GM19351 (cell line): Measurements from ENCODE around the gene CHPF2.

Experiments
- ATAC-seq: cut with Tn5 transposase; IDR thresholded peaks from one replicate; pipeline ENCODE4 v1.9.1; 2021; ENCODE audit warnings: mild to moderate bottlenecking, moderate library complexity; ENCODE audit not compliant: unreplicated experiment

CHPF2 gene, protein sequence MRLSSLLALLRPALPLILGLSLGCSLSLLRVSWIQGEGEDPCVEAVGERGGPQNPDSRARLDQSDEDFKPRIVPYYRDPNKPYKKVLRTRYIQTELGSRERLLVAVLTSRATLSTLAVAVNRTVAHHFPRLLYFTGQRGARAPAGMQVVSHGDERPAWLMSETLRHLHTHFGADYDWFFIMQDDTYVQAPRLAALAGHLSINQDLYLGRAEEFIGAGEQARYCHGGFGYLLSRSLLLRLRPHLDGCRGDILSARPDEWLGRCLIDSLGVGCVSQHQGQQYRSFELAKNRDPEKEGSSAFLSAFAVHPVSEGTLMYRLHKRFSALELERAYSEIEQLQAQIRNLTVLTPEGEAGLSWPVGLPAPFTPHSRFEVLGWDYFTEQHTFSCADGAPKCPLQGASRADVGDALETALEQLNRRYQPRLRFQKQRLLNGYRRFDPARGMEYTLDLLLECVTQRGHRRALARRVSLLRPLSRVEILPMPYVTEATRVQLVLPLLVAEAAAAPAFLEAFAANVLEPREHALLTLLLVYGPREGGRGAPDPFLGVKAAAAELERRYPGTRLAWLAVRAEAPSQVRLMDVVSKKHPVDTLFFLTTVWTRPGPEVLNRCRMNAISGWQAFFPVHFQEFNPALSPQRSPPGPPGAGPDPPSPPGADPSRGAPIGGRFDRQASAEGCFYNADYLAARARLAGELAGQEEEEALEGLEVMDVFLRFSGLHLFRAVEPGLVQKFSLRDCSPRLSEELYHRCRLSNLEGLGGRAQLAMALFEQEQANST

DNA sequence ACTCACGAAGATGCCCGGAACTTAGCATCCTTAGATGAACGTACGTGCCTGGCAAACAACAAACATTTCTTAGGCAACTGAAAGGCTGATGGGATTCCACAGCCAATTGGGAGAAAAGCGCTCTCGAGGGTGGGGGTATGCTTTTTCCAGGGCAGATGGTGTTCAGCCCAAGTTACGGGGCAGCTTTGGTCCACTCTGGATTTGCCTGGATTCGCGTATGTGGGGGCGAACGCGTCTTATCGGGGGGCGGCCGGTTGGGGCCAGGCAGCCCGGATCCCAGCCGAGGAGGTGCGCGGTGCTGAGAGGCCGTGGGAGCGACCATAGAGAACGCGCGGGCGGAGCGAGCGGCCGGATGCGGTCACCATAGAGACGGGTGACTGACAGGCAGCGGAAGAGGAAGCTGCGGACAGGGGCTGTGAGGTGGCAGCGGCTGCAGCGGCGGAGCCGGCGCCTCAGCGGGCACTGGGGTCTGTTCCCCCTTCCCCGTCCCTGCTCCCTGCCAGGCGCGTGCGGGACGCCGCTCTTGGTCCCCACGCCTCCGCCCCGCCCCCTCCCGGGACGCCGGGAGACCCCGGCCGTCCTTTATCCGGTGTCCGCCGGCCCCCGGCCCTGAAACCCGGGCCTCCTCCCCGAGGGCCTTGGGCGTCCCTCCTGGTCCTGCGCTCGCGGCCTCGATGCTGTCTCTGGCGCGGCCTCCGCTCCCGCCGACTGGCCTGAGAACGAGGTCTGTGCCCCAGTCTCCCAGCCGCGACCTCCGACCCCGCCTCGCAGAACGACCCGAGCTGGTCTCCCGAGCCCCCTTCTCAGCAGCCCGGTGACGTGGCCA, at the start of gene CHPF2:
Gene CHPF2 (plus strand): TSS at position 393 of the 826 bp plus-strand sequence. CDS start 1,529 bp downstream, outside the sequence.
- peak; percentile 97 for ATAC-seq

DNA sequence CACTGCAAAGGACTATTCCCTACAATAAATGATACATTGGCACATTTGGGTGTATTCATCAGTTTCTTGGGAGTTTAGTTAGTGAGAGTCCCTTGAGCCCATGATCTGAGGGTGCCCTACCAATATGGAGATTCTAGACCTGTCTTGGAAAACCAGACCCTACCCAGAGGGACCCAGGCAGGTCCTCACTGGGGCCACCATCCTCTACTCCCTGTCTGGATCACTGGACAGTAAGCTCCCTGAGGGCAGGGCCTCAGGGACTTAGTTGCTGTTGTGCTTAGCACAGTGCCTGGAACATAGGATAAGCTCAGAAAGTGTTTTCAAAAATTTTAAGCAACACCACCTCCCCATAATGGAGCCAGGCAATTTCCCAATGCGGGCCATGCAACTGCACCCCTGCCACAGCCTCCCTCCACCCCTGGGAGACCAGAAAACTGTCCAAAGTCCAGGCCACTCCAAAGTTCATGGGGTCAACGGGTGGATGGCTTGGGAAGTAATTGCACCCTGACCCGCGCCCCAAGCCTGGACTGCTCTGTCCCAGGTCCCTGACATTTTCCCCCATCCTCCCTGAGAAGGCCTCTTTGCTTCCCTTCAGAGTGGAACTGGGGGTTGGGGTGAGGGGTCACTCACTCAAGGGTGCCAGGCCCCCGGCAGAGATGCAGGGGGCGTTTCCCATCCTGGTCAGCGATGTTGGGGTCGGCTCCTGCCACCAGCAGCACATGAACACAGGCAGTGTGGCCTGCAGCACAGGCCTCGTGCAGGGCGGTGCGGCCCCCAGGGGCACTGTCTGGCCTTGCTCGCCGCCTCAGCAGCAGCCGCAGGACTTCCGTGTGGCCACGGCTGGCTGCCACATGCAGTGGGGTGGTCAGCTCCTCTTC, 46.3 kb upstream of the CHPF2 start:
- ATAC-seq: no peak

DNA sequence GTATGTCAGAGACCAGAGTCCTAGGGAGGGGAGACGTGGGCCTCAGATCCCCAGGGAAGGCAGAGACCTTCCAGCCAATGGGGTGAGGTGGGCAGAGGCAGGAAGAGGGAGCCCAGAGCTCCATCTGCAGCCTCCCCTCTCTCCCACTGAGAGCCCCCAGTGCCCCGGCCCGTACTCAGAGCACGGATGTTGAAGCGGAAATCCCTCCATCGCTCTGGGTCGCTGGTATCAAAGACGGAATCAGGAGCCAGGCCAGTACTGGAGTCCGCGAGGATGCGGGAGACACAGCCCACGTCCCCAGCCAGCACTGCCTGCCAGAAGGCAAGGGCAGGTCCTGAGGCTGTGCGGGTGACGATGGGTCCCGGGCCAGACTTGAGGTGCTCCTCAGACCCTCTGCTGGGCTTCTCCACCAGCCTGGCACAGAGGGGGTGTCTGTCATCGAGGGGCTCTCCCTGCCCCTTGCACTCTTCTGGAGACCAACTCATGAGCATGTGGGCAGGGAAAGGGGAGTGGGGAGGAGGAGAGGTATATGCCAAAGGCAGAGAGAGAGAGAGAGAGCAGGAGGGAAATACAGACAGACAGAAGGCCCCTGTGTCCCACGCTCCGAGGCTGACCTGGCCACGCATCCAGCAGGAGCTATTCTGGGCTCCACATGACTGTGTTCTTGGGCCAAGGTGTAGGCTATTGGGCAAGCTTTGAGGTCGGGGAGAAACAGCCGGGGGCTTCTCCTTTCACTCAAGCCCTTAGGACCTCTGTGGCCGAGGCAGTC, 45.5 kb upstream of the CHPF2 start, which contains the start of gene ASB10:
Gene ASB10 (minus strand): TSS at position 611 of the 769 bp plus-strand sequence. CDS start 120 bp downstream, at position 491.
- no peak for ATAC-seq

DNA sequence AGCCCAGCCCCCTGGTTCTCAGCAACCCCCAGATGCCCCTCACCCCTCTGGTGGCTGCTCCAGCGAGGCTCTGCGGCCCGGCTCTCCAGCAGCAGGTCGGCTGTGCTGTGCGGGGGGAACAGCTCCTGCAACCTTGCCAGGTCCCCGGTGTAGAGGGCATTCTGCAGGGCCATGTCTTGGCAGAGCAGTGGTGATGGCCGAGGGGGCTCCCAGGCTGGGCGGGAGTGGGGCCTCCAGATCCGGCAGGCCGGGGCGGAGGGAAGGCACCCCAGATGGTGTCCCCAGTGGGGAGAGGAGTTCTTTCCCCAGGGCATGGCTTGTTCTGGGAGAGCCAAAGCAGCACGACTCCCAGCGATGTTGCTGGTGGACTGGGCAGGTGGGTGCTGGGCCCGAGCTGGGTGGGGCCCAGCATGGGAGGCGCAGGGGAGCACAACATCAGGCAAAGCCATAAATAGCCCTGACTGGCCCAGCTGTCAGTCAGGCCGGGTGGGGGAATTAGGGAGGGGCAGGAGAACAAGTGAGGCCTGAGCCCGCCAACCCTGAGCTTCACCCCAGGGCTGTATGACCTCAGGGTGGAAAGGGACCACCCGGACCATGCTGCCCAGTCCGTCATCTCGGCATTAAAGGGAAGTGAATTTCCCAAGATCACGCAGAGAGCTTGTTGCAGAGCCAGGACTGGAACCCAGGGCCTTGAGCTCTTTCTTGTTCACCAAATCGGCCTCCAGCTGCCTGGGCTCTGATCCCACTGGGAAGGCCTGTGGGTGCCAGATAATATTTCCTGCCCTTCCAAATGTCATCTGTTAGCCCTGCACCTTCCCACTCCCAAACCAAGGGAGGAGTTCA, 44.7 kb upstream of the CHPF2 start:
- ATAC-seq: no peak

DNA sequence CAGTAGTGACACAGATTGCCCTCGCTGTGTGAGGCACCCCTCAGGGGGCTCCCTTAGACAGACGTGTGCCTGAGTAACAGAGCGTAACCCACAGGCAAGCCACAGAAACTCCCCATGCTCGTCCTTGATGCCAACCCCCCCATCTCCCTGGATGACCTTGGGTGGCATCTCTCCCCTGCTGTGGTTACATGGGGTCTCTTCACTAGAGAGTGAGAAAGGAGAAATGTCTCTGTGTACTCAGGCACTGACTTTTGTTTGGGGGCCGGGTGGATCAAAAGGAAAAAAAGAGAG, 44.1 kb upstream of the CHPF2 start:
- no peak for ATAC-seq

DNA sequence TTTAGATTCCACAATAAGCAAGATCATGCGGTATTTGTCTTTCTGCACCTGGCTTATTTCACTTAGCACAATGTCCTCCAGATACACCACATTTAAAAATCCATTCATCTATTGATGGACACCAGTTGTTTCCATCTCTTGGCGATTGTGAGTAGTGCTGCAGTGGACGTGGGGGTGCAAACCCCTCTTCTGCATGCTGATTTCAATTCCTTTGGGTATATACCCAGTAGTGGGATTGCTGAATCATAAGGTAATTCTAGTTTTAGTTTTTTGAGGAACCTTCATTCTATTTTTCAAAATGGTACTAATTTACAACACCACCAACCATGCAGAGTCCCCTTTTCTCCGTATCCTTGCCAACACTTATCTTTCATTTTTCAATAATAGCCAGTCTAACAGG, 43.2 kb upstream of the CHPF2 start:
- no peak for ATAC-seq

DNA sequence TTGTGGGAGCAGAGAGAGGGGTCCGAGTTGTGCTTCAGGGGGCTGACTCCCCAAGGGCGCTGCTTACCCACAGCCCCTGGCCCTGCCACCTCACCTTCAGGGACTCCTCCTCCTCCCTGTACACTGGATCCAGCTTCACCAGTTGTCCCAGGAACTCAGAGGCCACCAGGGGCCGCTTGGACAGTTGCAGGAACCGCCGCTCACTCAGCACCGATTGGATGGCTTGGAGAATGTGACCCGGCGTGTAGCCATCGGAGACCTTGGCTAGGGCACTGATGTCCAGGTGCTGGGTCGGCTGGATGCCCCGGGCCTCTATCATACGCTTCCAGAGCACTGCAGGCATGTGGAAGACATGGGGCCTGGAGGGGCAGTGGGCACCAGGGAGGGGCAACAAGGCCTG, 40.7 kb upstream of the CHPF2 start:
- ATAC-seq: no peak

DNA sequence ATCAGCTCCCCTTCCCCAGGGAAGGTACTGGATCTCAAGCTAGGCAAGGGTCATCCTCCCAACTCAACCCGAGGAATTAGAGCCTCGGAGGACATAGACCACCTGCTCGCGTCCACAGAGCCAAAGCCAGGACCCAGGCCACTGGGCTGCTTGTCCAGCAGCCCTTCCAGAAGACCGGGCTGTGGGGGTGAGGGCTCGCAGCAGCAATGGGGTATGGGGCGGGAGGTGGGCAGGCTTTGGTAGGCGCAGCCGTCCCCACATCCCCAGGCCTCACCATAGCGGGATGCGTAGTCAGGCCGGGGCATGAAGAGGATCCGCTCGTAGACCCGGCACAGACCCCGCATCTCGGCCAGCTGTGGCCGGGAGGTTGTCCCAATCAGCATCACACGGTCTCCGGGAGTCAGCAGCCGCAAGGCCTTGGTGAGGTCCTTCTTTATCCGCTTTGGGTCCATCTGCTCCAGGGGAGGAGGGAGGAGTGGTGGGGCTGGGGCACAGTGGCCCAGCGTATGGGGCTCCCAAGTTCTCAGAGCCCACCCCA, 40.2 kb upstream of the CHPF2 start:
- no peak for ATAC-seq

DNA sequence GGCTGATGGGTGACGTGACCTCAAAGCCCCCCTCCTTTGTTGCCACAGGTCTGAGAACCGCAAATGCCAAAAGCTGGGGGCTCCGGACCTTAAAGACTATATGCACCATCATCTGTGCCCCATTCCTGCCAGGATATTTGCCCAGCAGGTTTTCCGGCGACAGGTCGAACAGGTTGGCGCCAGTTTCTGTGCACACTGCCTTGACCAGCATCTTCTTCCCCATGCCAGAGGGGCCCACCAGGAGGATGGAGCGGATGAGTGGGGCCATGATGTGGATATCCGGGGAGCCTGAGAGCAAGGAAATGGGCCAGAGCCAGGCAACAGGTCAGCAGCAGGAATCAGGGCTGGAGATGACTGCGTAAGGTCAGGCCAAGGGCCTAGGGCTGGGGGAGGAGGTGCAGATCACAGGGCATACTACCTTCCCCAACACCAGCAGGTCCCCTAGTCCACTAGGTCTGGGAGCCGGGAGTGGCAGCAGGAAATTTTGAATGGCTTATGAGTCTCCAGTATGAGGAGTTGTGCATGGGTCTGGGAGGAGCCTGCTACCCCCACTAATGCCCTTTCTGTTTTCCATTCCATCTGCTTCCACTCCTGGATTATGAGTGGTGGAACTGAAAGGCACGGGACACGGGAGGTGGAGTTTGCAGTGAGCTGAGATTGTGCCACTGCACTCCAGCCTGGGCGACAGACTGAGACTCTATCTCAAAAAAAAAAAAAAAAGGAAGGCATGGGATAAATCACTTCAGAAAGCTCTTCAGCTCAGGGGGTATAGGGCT, 38.9 kb upstream of the CHPF2 start:
- ATAC-seq: no peak

DNA sequence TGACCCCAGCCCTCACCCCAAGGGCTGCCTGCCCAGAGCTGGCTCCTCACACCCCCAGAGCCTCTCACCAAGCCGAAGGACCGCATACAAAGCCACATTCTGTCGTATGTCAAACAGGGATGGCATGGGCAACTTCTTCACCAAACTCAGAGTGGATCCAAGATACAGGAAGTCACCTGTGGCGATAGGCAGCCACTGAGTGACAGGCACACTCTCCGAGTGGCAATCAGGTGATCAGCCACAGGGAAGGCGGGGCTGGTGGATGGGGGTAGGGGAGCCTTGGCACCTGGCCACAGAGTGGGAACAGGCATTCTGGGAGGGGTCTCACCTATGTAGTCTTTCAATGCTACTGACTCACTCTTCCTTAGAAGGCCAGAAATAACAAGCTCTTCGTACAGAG, 38.1 kb upstream of the CHPF2 start:
- ATAC-seq: no peak

DNA sequence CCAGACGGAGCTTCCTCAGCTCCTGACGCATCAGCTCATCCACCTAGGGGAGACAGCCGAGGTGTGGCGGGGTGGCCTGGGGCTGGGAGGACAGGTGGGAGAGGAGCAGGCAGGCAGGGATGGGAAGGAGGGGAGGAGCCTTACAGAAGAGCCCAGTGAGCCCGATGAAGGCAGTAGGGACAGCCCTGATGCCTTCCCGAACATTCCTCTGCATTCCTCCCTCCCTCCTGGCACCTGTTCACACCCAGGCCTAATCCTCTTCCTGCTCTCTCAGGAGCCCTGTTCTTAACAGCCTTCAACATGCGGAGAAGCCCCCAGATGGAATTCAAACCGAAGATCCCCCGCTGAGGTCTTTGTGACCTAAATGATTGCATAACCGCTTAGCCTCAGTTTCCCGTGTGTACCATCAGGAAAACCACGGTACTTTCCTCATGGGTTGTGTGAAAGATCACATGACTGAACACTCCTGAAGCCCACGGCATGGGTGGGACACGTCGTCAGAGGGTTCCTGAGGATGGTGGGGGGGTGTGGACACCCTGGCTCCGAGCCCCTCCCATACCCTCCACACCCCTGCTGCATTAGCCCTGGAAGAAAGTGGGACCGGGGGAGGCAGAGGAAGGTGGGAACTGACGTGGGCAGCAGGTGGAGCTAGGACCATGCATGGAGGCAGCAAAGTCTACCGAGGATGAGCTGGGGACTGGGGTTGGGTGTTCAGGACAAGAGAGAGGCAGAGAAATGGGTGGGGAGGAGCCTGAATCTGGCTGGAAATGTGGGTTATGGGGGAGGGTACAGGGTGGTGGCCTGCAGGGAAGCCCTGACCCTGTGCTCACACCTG, 36.5 kb upstream of the CHPF2 start:
- ATAC-seq: no peak

DNA sequence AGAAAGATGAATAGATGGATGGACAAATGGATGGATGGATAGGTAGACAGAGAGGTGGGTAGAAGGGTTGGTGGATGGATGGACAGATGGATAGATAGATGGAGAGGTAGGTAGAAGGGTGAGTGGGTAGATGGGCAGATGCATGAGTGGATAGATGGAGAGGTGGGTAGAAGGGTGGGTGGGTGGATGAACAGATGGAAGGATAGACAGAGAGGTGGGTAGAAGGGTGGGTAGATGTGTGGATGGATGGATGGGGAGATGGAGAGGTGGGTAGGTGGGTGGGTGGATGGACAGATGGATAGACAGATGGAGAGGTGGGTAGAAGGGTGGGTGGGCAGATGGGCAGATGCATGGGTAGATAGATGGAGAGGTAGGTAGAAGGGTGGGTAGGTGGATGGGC, 34.4 kb upstream of the CHPF2 start:
- no peak for ATAC-seq

DNA sequence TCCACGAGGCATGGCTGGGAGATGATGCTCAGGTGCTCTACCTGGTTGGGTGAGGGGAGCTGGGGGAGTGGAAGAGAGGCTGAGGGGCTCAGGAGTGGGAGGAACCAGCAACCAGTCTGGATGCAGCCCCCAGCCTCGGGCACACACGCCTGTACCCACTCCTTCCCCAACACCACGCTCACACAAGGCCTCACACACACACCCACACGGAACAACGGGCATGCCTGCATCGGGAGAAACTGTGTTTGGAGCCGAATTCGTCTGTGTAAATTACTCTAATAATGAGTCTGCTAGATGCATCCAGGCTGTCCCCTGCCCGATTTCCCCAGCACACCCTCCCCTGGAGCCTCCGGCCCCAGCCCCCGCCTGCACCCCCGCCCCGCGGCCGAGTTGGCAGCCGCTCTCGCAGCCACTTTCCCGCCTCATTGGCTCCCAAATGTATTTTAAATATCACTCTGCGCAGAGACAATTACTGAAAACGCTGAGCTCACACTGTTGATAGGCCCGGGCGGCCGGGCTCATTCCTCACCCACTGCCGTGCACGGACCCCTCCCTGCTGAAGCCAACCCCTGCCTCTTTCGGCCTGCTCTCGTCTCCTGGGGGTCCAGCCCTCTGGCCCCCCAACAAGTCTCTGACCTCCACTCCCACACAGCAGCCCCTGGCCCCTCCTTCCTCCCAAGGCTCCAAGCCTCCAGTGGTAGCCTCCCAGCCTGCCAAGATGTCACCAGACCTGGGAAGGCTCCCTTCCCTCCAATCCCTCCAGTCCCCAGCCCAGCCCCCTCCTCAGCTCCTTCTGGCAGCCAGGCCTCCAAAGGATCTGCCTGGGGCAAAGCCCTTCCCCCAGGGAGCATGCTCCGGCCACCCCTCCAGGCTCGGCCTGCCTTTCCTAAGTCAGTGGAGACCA, 33.1 kb upstream of the CHPF2 start:
- no peak for ATAC-seq

DNA sequence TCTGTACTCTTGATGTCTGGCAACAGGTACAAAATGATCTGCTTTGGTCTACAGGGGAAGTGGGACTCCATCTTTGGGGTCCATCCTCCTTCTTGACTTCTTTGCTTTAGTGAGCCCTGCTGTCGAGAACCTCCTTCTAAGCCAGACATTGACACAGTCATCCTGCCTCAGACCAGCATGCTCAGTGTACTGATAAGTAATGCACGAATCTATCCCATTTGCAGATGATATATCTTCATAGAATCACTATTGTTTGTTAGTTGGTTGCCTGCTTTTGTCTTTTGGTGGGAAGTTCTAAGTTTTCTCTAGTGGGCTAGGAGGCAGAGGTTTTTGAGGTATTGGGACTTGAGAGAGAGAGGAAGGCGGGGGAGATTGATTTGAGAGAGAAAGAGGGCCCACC, 30.9 kb upstream of the CHPF2 start:
- no peak for ATAC-seq

DNA sequence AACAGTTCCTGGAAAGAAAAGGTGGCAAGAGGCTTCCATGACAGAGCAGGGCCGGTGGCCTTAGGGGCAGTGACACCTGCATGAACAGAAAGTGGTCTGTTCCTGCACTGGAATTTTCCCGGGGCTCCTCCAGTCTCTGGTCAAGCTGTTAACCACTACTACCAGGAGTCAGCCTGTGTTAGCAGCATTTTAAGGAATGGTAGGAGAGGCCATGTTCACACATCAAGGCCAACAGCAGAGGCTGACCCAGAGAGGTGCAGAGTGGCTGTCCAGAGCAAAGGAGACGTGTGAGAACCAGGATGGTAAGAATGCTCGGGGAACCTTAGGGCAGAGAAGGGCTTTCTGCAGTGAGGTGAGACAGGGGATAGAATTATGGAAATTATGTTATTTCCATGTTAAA, 30.5 kb upstream of the CHPF2 start:
- no peak for ATAC-seq

DNA sequence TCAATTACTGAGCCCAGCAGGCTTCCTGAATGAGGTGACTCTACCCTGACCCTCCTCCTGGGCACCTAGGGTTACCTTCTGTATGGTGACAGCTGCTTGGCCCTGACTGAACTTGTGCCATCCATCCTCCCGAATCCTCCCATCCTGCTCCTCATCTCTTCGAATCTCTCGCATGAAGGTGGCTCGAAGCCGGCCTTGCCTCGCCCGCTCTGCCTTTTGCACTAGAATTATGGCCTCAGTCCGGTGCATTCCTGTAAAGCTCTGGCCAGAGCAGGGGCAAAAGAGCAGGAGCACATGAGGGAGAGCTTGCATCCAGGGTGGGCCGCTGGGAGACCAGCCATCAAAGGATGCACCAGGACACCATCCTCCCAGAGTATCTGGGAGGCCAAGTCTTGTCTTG, 29.4 kb upstream of the CHPF2 start:
- ATAC-seq: no peak
